ENCODE results near the gene NRGN. TPM values are rescaled to one million over a fixed set of nuclear protein-coding genes. Genes with fewer than 3 reads are reported as not detected.

The NRGN gene
- total and polyA plus RNA-seq, 2 of the 4 experiments (the other 2 are of a cell fraction), result 0.54 to 24.8 TPM

- H3K4me1 ChIP-seq (ENCODE audit: control insufficient read depth, insufficient read depth, low read length), result peaks cover 1% of the 10 kb centered on the region; the same call in 1 of the 2 replicates
- in situ Hi-C loops (cut with MboI; ENCODE audit: low sequenced_read_pairs) (loop anchor here (5.0 to 10.0 kb wide), 2 partner anchors 73 to 89 kb away; partner anchors contain the start of genes SIAE and SPA17), intact Hi-C loops (cut with micrococcal nuclease) (no loop called here), dilution Hi-C loops (cut with HindIII; ENCODE audit: low sequenced_read_pairs, unreplicated experiment) (no loop called here)
- H2AK9ac ChIP-seq (replicated peaks; ENCODE audit: low read depth, low read length, poor library complexity), result peak overlapping the region; percentile 66
- H3K56ac ChIP-seq (ENCODE audit: extremely low read depth, insufficient read depth, low read length), result no peak overlapping the region
- H3K23ac ChIP-seq (ENCODE audit: low read depth, low read length), result no peak overlapping the region
- no peak overlapping the region for H3K4me3 ChIP-seq (ENCODE audit: insufficient read depth, low read depth, low read length)
- no peak overlapping the region for H2BK15ac ChIP-seq (ENCODE audit: low read depth, low read length)
- 60% methylated on average over 4 of the region's 25 CpGs; no CpG with 5 or more reads in 1 of the 2 experiments for WGBS, 2 experiments (ENCODE audit: extremely low coverage in 2 of 2, insufficient read length in 1 of 2)
- H3K4ac ChIP-seq (ENCODE audit: low read depth, low read length), result no peak overlapping the region
- H3K79me1 ChIP-seq (ENCODE audit: low read depth in 1 of 2, low read length in 2 of 2), result peaks cover 3 to 9% of the 10 kb centered on the region in 2 experiments; a peak in 1 of 4 replicates
- no peak overlapping the region for H2AK5ac ChIP-seq (ENCODE audit: low read depth, low read length)
- no TSS peak for BruUV-seq (replicated peaks)
- H4K8ac ChIP-seq (ENCODE audit: low read depth in 2 of 2, low read length in 2 of 2), result no peak overlapping the region
- no peak overlapping the region for H3K9ac ChIP-seq (ENCODE audit: low read depth, low read length)
- no peak overlapping the region for H4K5ac ChIP-seq (ENCODE audit: low read depth, low read length)
- no peak overlapping the region for H2BK5ac ChIP-seq (ENCODE audit: low read depth, low read length, poor library complexity, severe bottlenecking)
- H3K9me3 ChIP-seq (ENCODE audit: control insufficient read depth, insufficient read depth, low read length), result no peaks in the 10 kb centered on the region
- no peak overlapping the region for H2BK20ac ChIP-seq (ENCODE audit: low read depth, low read length)
- H3K9me1 ChIP-seq (ENCODE audit: insufficient read depth, low read length), result no peaks in the 10 kb centered on the region; the same call in 1 of the 2 replicates
- H3K27me3 ChIP-seq (ENCODE audit: control insufficient read depth, insufficient read depth, low read length), result peaks cover 17% of the 10 kb centered on the region; the same call in 1 of the 2 replicates
- POLR2A ChIA-PET (ENCODE audit: unreplicated experiment), result no interaction called here
- DNase-seq (no peak), ATAC-seq (ENCODE audit: low read depth) (no peak)
- no peak overlapping the region for H3K14ac ChIP-seq (replicated peaks; ENCODE audit: low read depth, low read length)
- H2AFZ ChIP-seq (replicated peaks; ENCODE audit: low read length, poor library complexity), result peak overlapping the region; percentile 52
- no peak overlapping the region for H3K4me2 ChIP-seq (ENCODE audit: low read depth, low read length)
- H3K27ac ChIP-seq (ENCODE audit: insufficient read depth, low read length), result no peak overlapping the region
- H3K18ac ChIP-seq (ENCODE audit: low read depth, low read length), result no peak overlapping the region
- no peaks in the 10 kb centered on the region; the same call in 1 of the 2 replicates for H3K36me3 ChIP-seq (ENCODE audit: control insufficient read depth, insufficient read depth, low read length)
- peaks cover 10% of the 10 kb centered on the region for H4K20me1 ChIP-seq (ENCODE audit: insufficient read depth, low read length)
- no peak overlapping the region for H2BK120ac ChIP-seq (ENCODE audit: low read depth, low read length)
- CTCF ChIA-PET, result no interaction called here
- TF ChIP-seq MAZ (IDR thresholded peaks at IDR 0.05; ENCODE audit: borderline replicate concordance, low read depth, low read length) (no peak), RAD21 (IDR thresholded peaks at IDR 0.05; ENCODE audit: low read length) (no peak), ELK1 (IDR thresholded peaks at IDR 0.05; ENCODE audit: borderline replicate concordance, low read depth, low read length) (no peak), RCOR1 (IDR thresholded peaks at IDR 0.05; ENCODE audit: insufficient replicate concordance, low read length) (no peak), NFE2L2 (IDR thresholded peaks at IDR 0.05; ENCODE audit: low read depth, low read length) (no peak), MAFK (IDR thresholded peaks at IDR 0.05; ENCODE audit: low read depth, low read length) (no peak), CTCF (conservative IDR thresholded peaks at IDR 0.05; ENCODE audit: low read depth, low read length) (no peak), RFX5 (IDR thresholded peaks at IDR 0.05; ENCODE audit: low read depth, low read length) (no peak), BHLHE40 (IDR thresholded peaks at IDR 0.05; ENCODE audit: low read depth, low read length) (no peak)
- no peak overlapping the region for H4K91ac ChIP-seq (ENCODE audit: insufficient read depth, low read depth, low read length)
Measured at GRCh38 chr11:124761301-124762104, 21.8 kb downstream of the NRGN start.

All from IMR-90 (cell line).